Mammary epithelial cell (primary cell): ENCODE measurements around the gene AGMAT.

Source experiments
- EZH2 ChIP-seq: IDR thresholded peaks from 2 replicates; pipeline ENCODE4 v1.6.1; 2012; ENCODE audit warnings: low read length, inconsistent platforms, borderline replicate concordance
- TF ChIP-seq, protein P1 (sequence below), 2 donors: IDR thresholded peaks in 1 of 2; conservative IDR thresholded peaks in 1 of 2; 2 replicates each; pipeline ENCODE4 v1.5.1; 2011 to 2012; ENCODE audit warnings: inconsistent platforms in 2 of 2, low read length in 2 of 2, mild to moderate bottlenecking in 2 of 2, control low read depth in 1 of 2, low read depth in 1 of 2; ENCODE audit not compliant: insufficient read depth in 1 of 2; ENCODE audit errors: extremely low read depth in 1 of 2

DNA sequence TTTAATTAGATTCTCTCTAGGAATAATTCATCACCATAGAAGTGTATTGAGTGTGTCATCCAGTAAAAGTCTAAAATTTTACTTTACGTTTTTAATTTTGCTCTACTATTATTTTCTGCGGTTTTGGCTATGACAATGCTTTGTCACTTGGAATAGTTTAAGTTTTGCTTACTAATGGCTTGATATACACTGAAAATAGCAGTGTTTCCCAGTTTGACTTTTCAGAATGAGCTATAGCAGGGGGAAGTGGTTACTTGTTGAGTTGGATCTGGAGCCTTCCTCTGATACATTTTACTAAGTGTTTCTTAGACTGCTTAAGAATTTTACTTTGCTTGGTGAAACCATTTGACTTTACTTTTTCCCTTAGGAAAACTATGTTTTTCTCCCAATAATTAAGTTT, 53.2 kb downstream of the AGMAT start:
- TF ChIP-seq, protein P1, sequence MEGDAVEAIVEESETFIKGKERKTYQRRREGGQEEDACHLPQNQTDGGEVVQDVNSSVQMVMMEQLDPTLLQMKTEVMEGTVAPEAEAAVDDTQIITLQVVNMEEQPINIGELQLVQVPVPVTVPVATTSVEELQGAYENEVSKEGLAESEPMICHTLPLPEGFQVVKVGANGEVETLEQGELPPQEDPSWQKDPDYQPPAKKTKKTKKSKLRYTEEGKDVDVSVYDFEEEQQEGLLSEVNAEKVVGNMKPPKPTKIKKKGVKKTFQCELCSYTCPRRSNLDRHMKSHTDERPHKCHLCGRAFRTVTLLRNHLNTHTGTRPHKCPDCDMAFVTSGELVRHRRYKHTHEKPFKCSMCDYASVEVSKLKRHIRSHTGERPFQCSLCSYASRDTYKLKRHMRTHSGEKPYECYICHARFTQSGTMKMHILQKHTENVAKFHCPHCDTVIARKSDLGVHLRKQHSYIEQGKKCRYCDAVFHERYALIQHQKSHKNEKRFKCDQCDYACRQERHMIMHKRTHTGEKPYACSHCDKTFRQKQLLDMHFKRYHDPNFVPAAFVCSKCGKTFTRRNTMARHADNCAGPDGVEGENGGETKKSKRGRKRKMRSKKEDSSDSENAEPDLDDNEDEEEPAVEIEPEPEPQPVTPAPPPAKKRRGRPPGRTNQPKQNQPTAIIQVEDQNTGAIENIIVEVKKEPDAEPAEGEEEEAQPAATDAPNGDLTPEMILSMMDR (conservative IDR thresholded peaks at IDR 0.05 in 1 of 2, IDR thresholded peaks at IDR 0.05 in 1 of 2; ENCODE audit: extremely low read depth in 1 of 2, insufficient read depth in 1 of 2, low read depth in 1 of 2, low read length in 2 of 2): no peak
- no peak for TF ChIP-seq EZH2
